Uterus (tissue), 2 donors: Measurements from ENCODE around the gene STEEP1.

Experiments used
- CTCF ChIP-seq, 4 experiments: fragments of 200-600 bp in 2 of 4; fragments of 450-650 bp in 2 of 4; sonication (generic) in 2 of 4; IDR thresholded peaks; one replicate each; pipeline ENCODE4 v1.5.1; 2016 to 2019; ENCODE audit warnings: antibody characterized with exemption in 4 of 4, mild to moderate bottlenecking in 2 of 4, moderate library complexity in 1 of 4
- POLR2A ChIP-seq, 2 donors: fragments of 450-650 bp; IDR thresholded peaks; one replicate each; pipeline ENCODE4 v1.6.1; 2016; ENCODE audit warnings: antibody characterized with exemption in 2 of 2, mild to moderate bottlenecking in 1 of 2, moderate library complexity in 1 of 2

GRCh38 chrX:119512146-119512800, 52.9 kb downstream of the STEEP1 start:
- TF ChIP-seq CTCF (IDR thresholded peaks at IDR 0.05) (peak in 3 of 4 experiments; percentile 33 to 46 (median 37)), POLR2A (IDR thresholded peaks at IDR 0.05) (no peak)
